ENCODE data around the gene DYNLRB1.

GRCh38 chr20:34515484-34516246 lies 557 bp upstream of the DYNLRB1 start:
- no peak for TF ChIP-seq CTCF (IDR thresholded peaks at IDR 0.05; ENCODE audit: low read depth, low read length, missing input control)
- no peak for TF ChIP-seq GABPA (IDR thresholded peaks at IDR 0.05 in 1 of 2, conservative IDR thresholded peaks at IDR 0.05 in 1 of 2)
